Heart left ventricle (tissue), 13 donors: ENCODE measurements around the gene NR5A2.

ENCODE experiments used
- CTCF ChIP-seq, 12 donors: fragments of 200-600 bp; sonication (generic) in 4 of 12; IDR thresholded peaks; one replicate each; pipeline versions ENCODE4 v1.5.0 to v1.8.0; 2018 to 2022; ENCODE audit warnings: antibody characterized with exemption in 12 of 12, mild to moderate bottlenecking in 5 of 12
- POLR2A ChIP-seq, 2 donors: fragments of 450-650 bp; IDR thresholded peaks; one replicate each; pipeline ENCODE4 v1.6.1; 2017; ENCODE audit warnings: antibody characterized with exemption in 2 of 2, mild to moderate bottlenecking in 2 of 2, moderate library complexity in 2 of 2
- donor health status: ischemic (EF 13 %, LVEDD 7.1; RV severe dilation, severe dysfunction).
- donor health status: DM: no; HTN: yes; CAD: no.
- donor health status: DM: no; HTN: no; CAD: no.
- donor health status: ischemic (EF 25% LVEDD 6.9; RV normal size, moderate dysfunction).
- donor health status: ischemic (EF 25% LVEDD 5.7; RV mildly dilated, moderate dysfunction).
- donor health status: ischemic (EF 35%, LVEDD 5.7; RV mildly dilated, moderate dysfunction).
- donor health status: nonischemic (EF 11% LVEDD 7.7; RV severe dilation, severe dysfunction).
- donor health status: DM: yes; HTN: yes; CAD: no.
- donor health status: PGD.
- donor health status: ischemic (EF 29% LVEDD 5.4; RV normal size, mild dysfunction).
- donor health status: nonischemic (EF 23%, LVEDD 6.1; RV moderate dilation, normal function).

DNA sequence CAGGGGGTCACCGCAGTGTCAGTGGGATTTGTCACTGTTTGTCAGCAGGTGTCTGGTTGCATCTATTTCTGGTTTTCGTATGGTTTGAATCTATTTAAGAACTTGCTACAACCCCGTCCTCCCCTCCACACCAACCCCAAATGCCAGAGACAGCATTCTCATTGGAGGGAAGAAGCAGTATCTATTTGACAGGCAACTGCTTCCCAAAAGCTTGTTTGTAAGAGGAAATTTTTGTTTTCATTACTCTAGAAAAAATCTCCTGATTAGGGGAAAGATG, 54.4 kb downstream of the NR5A2 start:
- TF ChIP-seq CTCF (IDR thresholded peaks at IDR 0.05): no peak
- TF ChIP-seq POLR2A (IDR thresholded peaks at IDR 0.05): no peak
